Measurements from ENCODE around the gene SCRG1. TPM values are rescaled to one million over a fixed set of nuclear protein-coding genes. Genes with fewer than 3 reads are reported as not detected.

The SCRG1 gene
- total and polyA plus RNA-seq, 2 donors (not counting 1 experiment from before 2014, with no cell fraction given): not detected

GRCh38 chr4:173403051-173403450, 4.1 kb upstream of the SCRG1 start:
- 67% methylated on average over 1 of the region's 2 CpGs for WGBS (ENCODE audit: insufficient coverage)
- CTCF ChIA-PET: interaction anchor here (1.4 to 2.1 kb wide), 3 partner anchors 11 to 101 kb away, joined by 3 to 5 read pairs (median 4); no protein-coding TSS in a partner anchor

GRCh38 chr4:173401063-173401462, 2.1 kb upstream of the SCRG1 start:
- no peak overlapping the region for H3K27ac Mint-ChIP-seq
- no peaks in the 10 kb centered on the region for H3K4me1 Mint-ChIP-seq
- Histone ChIP-seq H3K27me3 (replicated peaks in 1 of 4; ENCODE audit: control extremely low read depth in 1 of 4, control insufficient read depth in 3 of 4, insufficient read depth in 4 of 4, low read length in 3 of 4) (no peaks in the 10 kb centered on the region), H3K9me3 (ENCODE audit: control extremely low read depth in 1 of 3, control insufficient read depth in 2 of 3, insufficient read depth in 1 of 3, low read length in 2 of 3) (no peaks in the 10 kb centered on the region), H3K4me2 (replicated peaks; ENCODE audit: low read depth, low read length, poor library complexity, severe bottlenecking) (no peak overlapping the region), H3K4me3 (ENCODE audit: control extremely low read depth in 1 of 5, extremely low read depth in 1 of 5, insufficient read depth in 1 of 5, low read depth in 2 of 5, low read length in 4 of 5) (no peak overlapping the region), H3K36me3 (replicated peaks in 1 of 2; ENCODE audit: control extremely low read depth in 1 of 2, control insufficient read depth in 1 of 2, extremely low read depth in 1 of 2, insufficient read depth in 2 of 2, low read length in 1 of 2) (no peaks in the 10 kb centered on the region), H3K27ac (ENCODE audit: low read length in 2 of 2) (no peak overlapping the region), H2AFZ (ENCODE audit: insufficient read depth, low read depth, low read length, poor library complexity, severe bottlenecking) (no peak overlapping the region), H3K4me1 (ENCODE audit: control insufficient read depth in 2 of 2, insufficient read depth in 2 of 2, low read length in 2 of 2) (no peaks in the 10 kb centered on the region), H3K9ac (ENCODE audit: low read length) (no peak overlapping the region), H4K20me1 (ENCODE audit: control insufficient read depth, insufficient read depth, low read length, poor library complexity, severe bottlenecking) (no peaks in the 10 kb centered on the region), H3K79me2 (ENCODE audit: control insufficient read depth, insufficient read depth, low read length) (no peaks in the 10 kb centered on the region)
- no peaks in the 10 kb centered on the region for H3K9me3 Mint-ChIP-seq (ENCODE audit: insufficient read depth)
- no peak for DNase-seq
- 92% methylated on average over 1 of the region's 4 CpGs for WGBS (ENCODE audit: insufficient coverage)
- TF ChIP-seq EZH2 (IDR thresholded peaks at IDR 0.05; ENCODE audit: borderline replicate concordance, insufficient read depth, low read depth, low read length, poor library complexity, severe bottlenecking): no peak
- no peak for TF ChIP-seq CTCF (IDR thresholded peaks at IDR 0.05)
- no peak overlapping the region for H3K4me3 Mint-ChIP-seq
- H3K27me3 Mint-ChIP-seq: no peaks in the 10 kb centered on the region
- intact Hi-C loops (cut with micrococcal nuclease): no loop called here
- ChIA-PET CTCF (interaction anchor here (1.2 to 2.1 kb wide), 2 partner anchors 20 to 70 kb away, joined by 4 to 5 read pairs; no protein-coding TSS in a partner anchor), POLR2A (no interaction called here)
- no peak for ATAC-seq (ENCODE audit: low read depth)

More at GRCh38 chr4:173403051-173403450, 4.1 kb upstream of the SCRG1 start:
- Histone ChIP-seq H4K20me1 (ENCODE audit: control insufficient read depth, insufficient read depth, low read length, poor library complexity, severe bottlenecking) (no peaks in the 10 kb centered on the region), H3K27ac (ENCODE audit: low read length in 2 of 2) (no peak overlapping the region), H3K27me3 (replicated peaks in 1 of 4; ENCODE audit: control extremely low read depth in 1 of 4, control insufficient read depth in 3 of 4, insufficient read depth in 4 of 4, low read length in 3 of 4) (no peaks in the 10 kb centered on the region), H3K4me1 (ENCODE audit: control insufficient read depth in 2 of 2, insufficient read depth in 2 of 2, low read length in 2 of 2) (no peaks in the 10 kb centered on the region), H3K36me3 (replicated peaks in 1 of 2; ENCODE audit: control extremely low read depth in 1 of 2, control insufficient read depth in 1 of 2, extremely low read depth in 1 of 2, insufficient read depth in 2 of 2, low read length in 1 of 2) (no peaks in the 10 kb centered on the region), H3K9ac (ENCODE audit: low read length) (no peak overlapping the region), H3K4me2 (replicated peaks; ENCODE audit: low read depth, low read length, poor library complexity, severe bottlenecking) (no peak overlapping the region), H3K9me3 (ENCODE audit: control extremely low read depth in 1 of 3, control insufficient read depth in 2 of 3, insufficient read depth in 1 of 3, low read length in 2 of 3) (no peaks in the 10 kb centered on the region), H2AFZ (ENCODE audit: insufficient read depth, low read depth, low read length, poor library complexity, severe bottlenecking) (no peak overlapping the region), H3K79me2 (ENCODE audit: control insufficient read depth, insufficient read depth, low read length) (no peaks in the 10 kb centered on the region), H3K4me3 (ENCODE audit: control extremely low read depth in 1 of 5, extremely low read depth in 1 of 5, insufficient read depth in 1 of 5, low read depth in 2 of 5, low read length in 4 of 5) (no peak overlapping the region)
- intact Hi-C loops (cut with micrococcal nuclease): no loop called here
- ATAC-seq (ENCODE audit: low read depth) (no peak), DNase-seq (no peak)
- H3K4me1 Mint-ChIP-seq: no peaks in the 10 kb centered on the region
- no peak overlapping the region for H3K4me3 Mint-ChIP-seq
- H3K27me3 Mint-ChIP-seq: no peaks in the 10 kb centered on the region
- POLR2A ChIA-PET: no interaction called here
- no peaks in the 10 kb centered on the region for H3K9me3 Mint-ChIP-seq (ENCODE audit: insufficient read depth)
- TF ChIP-seq CTCF (IDR thresholded peaks at IDR 0.05): no peak
- no peak overlapping the region for H3K27ac Mint-ChIP-seq
